Esophagus squamous epithelium (tissue), 4 donors: ENCODE results near the gene PRKCQ.

ENCODE experiments used
- CTCF ChIP-seq, 6 experiments: fragments of 450-650 bp in 4 of 6; fragments of 200-600 bp in 2 of 6; sonication (generic) in 2 of 6; IDR thresholded peaks; one replicate each; pipeline ENCODE4 v1.5.1; 2016 to 2019; ENCODE audit warnings: antibody characterized with exemption in 6 of 6, mild to moderate bottlenecking in 4 of 6, moderate library complexity in 4 of 6
- POLR2A ChIP-seq, 4 donors: fragments of 450-650 bp; IDR thresholded peaks; one replicate each; pipeline ENCODE4 v1.6.1; 2017; ENCODE audit warnings: antibody characterized with exemption in 4 of 4, mild to moderate bottlenecking in 4 of 4, moderate library complexity in 3 of 4

- no peak for TF ChIP-seq CTCF (IDR thresholded peaks at IDR 0.05)
- TF ChIP-seq POLR2A (IDR thresholded peaks at IDR 0.05), result no peak
Observed at GRCh38 chr10:6624392-6624791, 44.3 kb upstream of the PRKCQ start.
